HepG2 (cell line): ENCODE results near the gene DCTN2. TPM values are rescaled to one million over a fixed set of nuclear protein-coding genes. Genes with fewer than 3 reads are reported as not detected.
A peak's percentile ranks its signal among the peaks of the same experiment; 100 is the strongest.

Experiments
- ARID2 ChIP-seq: sonication (generic); formaldehyde crosslinking; IDR thresholded peaks from 2 replicates; pipeline ENCODE4 v1.8.1; 2022; ENCODE audit warnings: mild to moderate bottlenecking, missing genetic modification reagents, borderline replicate concordance
- CBX5 ChIP-seq: sonication (generic); formaldehyde crosslinking; IDR thresholded peaks from 2 replicates; pipeline ENCODE4 v1.4.0; 2020; ENCODE audit warnings: missing genetic modification reagents, borderline replicate concordance
- EHMT2 ChIP-seq: fragments of 200-600 bp; sonication (generic); IDR thresholded peaks from 2 replicates; pipeline ENCODE4 v1.7.0; 2017; ENCODE audit warnings: antibody characterized with exemption, low read depth, low read length, borderline replicate concordance
- FOXC1 ChIP-seq: sonication (generic); formaldehyde crosslinking; IDR thresholded peaks from 2 replicates; pipeline ENCODE4 v1.8.0; 2022; ENCODE audit warnings: mild to moderate bottlenecking, missing genetic modification reagents, borderline replicate concordance
- HNF1A ChIP-seq, 2 experiments: sonication (generic) in 1 of 2; formaldehyde crosslinking in 1 of 2; IDR thresholded peaks; 2 replicates each; pipeline versions ENCODE4 v1.4.0 to v1.6.1; 2016 to 2020; ENCODE audit warnings: borderline replicate concordance in 1 of 2, low read depth in 1 of 2, mild to moderate bottlenecking in 1 of 2, missing genetic modification reagents in 1 of 2
- JUND ChIP-seq: sonication (generic); formaldehyde crosslinking; IDR thresholded peaks from 2 replicates; pipeline ENCODE4 v1.8.0; 2022; ENCODE audit warnings: mild to moderate bottlenecking, missing genetic modification reagents
- KLF11 ChIP-seq: IDR thresholded peaks from 2 replicates; pipeline ENCODE4 v1.6.1; 2016; ENCODE audit warnings: missing compliant biosample characterization
- MAX ChIP-seq: IDR thresholded peaks from 2 replicates; pipeline ENCODE4 v1.6.1; 2012; ENCODE audit warnings: inconsistent platforms
- MYC ChIP-seq: sonication (generic); formaldehyde crosslinking; IDR thresholded peaks from 2 replicates; pipeline ENCODE4 v1.9.0; 2021; ENCODE audit warnings: missing genetic modification reagents, borderline replicate concordance
- NFKBIZ ChIP-seq: IDR thresholded peaks from 2 replicates; pipeline ENCODE4 v1.6.1; 2018; ENCODE audit warnings: missing genetic modification reagents, missing compliant biosample characterization
- SMARCE1 ChIP-seq: fragments of 450-650 bp; IDR thresholded peaks from 2 replicates; pipeline ENCODE4 v1.6.1; 2017; ENCODE audit warnings: borderline replicate concordance
- SP2 ChIP-seq: sonication (generic); formaldehyde crosslinking; IDR thresholded peaks from 2 replicates; pipeline ENCODE4 v1.5.1; 2020; ENCODE audit warnings: mild to moderate bottlenecking, missing genetic modification reagents
- TAF1 ChIP-seq: sonication (generic); formaldehyde crosslinking; IDR thresholded peaks from 2 replicates; pipeline ENCODE4 v1.4.0; 2020; ENCODE audit warnings: missing genetic modification reagents
- ZFP62 ChIP-seq: sonication (generic); formaldehyde crosslinking; IDR thresholded peaks from 2 replicates; pipeline ENCODE4 v1.4.0; 2020; ENCODE audit warnings: missing genetic modification reagents
- ZNF253 ChIP-seq: sonication (generic); formaldehyde crosslinking; IDR thresholded peaks from 2 replicates; pipeline ENCODE4 v1.8.0; 2022; ENCODE audit warnings: mild to moderate bottlenecking, missing genetic modification reagents, borderline replicate concordance
- ZNF619 ChIP-seq: sonication (generic); formaldehyde crosslinking; IDR thresholded peaks from 2 replicates; pipeline ENCODE4 v1.4.0; 2020; ENCODE audit warnings: mild to moderate bottlenecking, missing genetic modification reagents
- ZNF646 ChIP-seq: sonication (generic); formaldehyde crosslinking; IDR thresholded peaks from 2 replicates; pipeline ENCODE4 v1.9.0; 2021; ENCODE audit warnings: mild to moderate bottlenecking, missing genetic modification reagents
- ZNF777 ChIP-seq: sonication (generic); formaldehyde crosslinking; IDR thresholded peaks from 2 replicates; pipeline ENCODE4 v1.4.0; 2020; ENCODE audit warnings: missing genetic modification reagents
- polyA plus RNA-seq, 8 experiments: library from polyadenylated mRNA; depleted of rRNA in 3 of 8; stranded (reverse) in 7 of 8; unstranded in 1 of 8; fragments of >200 nt; fragmentation: Illumina TruSeq in 4 of 8; extraction: Trizol in 4 of 8; gene quantifications; 2 replicates each; pipeline versions ENCODE4 v1.2.1 to v1.2.3, GENCODE V29; 2011 to 2016; ENCODE audit warnings: low read depth in 4 of 8, missing spikeins in 1 of 8, mixed read lengths in 1 of 8; ENCODE audit not compliant: insufficient read depth in 1 of 8
- total RNA-seq, 5 experiments: library from RNA; depleted of rRNA; stranded (reverse); fragments of >200 nt; fragmentation: Illumina TruSeq; extraction: Trizol; gene quantifications; 2 replicates each; pipeline ENCODE4 v1.2.3, GENCODE V29; 2016; ENCODE audit warnings: low read depth in 1 of 5

The DCTN2 gene
- total and polyA plus RNA-seq, 2 of the 13 experiments (the other 11 are each of a cell fraction or from before 2014, with no cell fraction given) = 72.0 to 77.4 TPM

GRCh38 chr12:57549909-57550640 is 3.1 kb upstream of the DCTN2 start, which contains the start of gene KIF5A (continued):
- TF ChIP-seq HNF1A (IDR thresholded peaks at IDR 0.05; ENCODE audit: low read depth) = no peak
- TF ChIP-seq HNF1A (CRISPR knock-in tag; IDR thresholded peaks at IDR 0.05; ENCODE audit: borderline replicate concordance) = no peak
- no peak for TF ChIP-seq SMARCE1
- TF ChIP-seq ZFP62 (CRISPR knock-in tag) = no peak
- no peak for TF ChIP-seq FOXC1
- TF ChIP-seq NFKBIZ (CRISPR knock-in tag) = no peak
- TF ChIP-seq ZNF646 (CRISPR knock-in tag) = no peak
- 0 out of 2 replicates have a peak, but pooled peaks have one; percentile 26 for TF ChIP-seq ZNF619 (CRISPR knock-in tag)
- TF ChIP-seq EHMT2 = no peak
- TF ChIP-seq SP2 (CRISPR knock-in tag) = no peak
- TF ChIP-seq KLF11 (CRISPR knock-in tag) = no peak
- 0 out of 2 replicates have a peak, but pooled peaks have one; percentile 21 for TF ChIP-seq MYC (CRISPR knock-in tag)
- TF ChIP-seq JUND = no peak
- TF ChIP-seq CBX5 (CRISPR knock-in tag) = no peak
- TF ChIP-seq ZNF777 (CRISPR knock-in tag) = peak; percentile 71
- 0 out of 2 replicates have a peak, but pooled peaks have one; percentile 36 for TF ChIP-seq MAX
- no peak for TF ChIP-seq ARID2
- TF ChIP-seq TAF1 (CRISPR knock-in tag) = peak; percentile 33; the same call in 1 of the 2 replicates
- TF ChIP-seq ZNF253 = no peak
